GM23248 (cell line): ENCODE measurements around the gene CDK15.

Experiments
- EZH2 ChIP-seq: fragments of 200-600 bp; sonication (generic); IDR thresholded peaks from 2 replicates; pipeline ENCODE4 v1.6.1; 2018; ENCODE audit warnings: antibody characterized with exemption, mild to moderate bottlenecking; ENCODE audit not compliant: insufficient read depth, poor library complexity, severe bottlenecking
- EZH2phosphoT487 ChIP-seq: fragments of 200-600 bp; sonication (generic); IDR thresholded peaks from 2 replicates; pipeline ENCODE4 v1.6.1; 2018; ENCODE audit warnings: antibody characterized with exemption, moderate library complexity, mild to moderate bottlenecking, low read depth; ENCODE audit not compliant: insufficient read depth

GRCh38 chr2:201827621-201828020, 21.3 kb downstream of the CDK15 start:
- TF ChIP-seq EZH2 = no peak
- TF ChIP-seq EZH2phosphoT487 = no peak
